ENCODE results near the gene KCNK2.

DNA sequence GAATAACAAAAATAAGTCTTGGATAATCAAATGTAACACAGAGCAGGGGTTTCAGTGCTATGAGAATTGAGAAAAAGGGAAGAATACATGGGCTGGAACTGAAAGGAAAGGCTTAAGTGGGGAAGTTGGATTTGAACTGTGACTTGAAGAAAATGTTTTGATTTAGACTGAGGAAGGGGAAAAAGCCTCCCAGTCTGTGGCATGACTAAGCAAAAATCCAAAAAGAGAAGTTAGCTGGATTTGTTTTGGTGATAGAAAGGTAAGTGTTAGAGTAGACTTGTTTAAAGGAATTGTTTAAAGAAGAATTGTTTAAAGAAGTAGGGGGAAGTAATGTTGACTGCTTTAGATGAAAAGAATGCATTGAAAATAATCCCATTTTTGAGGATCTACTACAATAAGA lies 46.0 kb downstream of the KCNK2 start:
- TF ChIP-seq EZH2 (IDR thresholded peaks at IDR 0.05; ENCODE audit: borderline replicate concordance, control insufficient read depth, low read depth, low read length): no peak
- TF ChIP-seq SRF (IDR thresholded peaks at IDR 0.05; ENCODE audit: low read depth in 2 of 2, low read length in 2 of 2): no peak
- no peak for TF ChIP-seq CTCF (IDR thresholded peaks at IDR 0.05 in 2 of 3, conservative IDR thresholded peaks at IDR 0.05 in 1 of 3; ENCODE audit: control insufficient read depth in 2 of 3, extremely low read depth in 1 of 3, insufficient read depth in 1 of 3, low read depth in 3 of 3, low read length in 3 of 3)
- no peak for TF ChIP-seq MYC (IDR thresholded peaks at IDR 0.05; ENCODE audit: insufficient read depth, insufficient read length, insufficient replicate concordance, low read length, severe bottlenecking)
- no peak for TF ChIP-seq FOXK2 (IDR thresholded peaks at IDR 0.05)
- no peak for TF ChIP-seq JUND (IDR thresholded peaks at IDR 0.05; ENCODE audit: low read depth, low read length)
- TF ChIP-seq SIN3A (IDR thresholded peaks at IDR 0.05; ENCODE audit: low read depth, low read length): no peak
- TF ChIP-seq, protein P1, sequence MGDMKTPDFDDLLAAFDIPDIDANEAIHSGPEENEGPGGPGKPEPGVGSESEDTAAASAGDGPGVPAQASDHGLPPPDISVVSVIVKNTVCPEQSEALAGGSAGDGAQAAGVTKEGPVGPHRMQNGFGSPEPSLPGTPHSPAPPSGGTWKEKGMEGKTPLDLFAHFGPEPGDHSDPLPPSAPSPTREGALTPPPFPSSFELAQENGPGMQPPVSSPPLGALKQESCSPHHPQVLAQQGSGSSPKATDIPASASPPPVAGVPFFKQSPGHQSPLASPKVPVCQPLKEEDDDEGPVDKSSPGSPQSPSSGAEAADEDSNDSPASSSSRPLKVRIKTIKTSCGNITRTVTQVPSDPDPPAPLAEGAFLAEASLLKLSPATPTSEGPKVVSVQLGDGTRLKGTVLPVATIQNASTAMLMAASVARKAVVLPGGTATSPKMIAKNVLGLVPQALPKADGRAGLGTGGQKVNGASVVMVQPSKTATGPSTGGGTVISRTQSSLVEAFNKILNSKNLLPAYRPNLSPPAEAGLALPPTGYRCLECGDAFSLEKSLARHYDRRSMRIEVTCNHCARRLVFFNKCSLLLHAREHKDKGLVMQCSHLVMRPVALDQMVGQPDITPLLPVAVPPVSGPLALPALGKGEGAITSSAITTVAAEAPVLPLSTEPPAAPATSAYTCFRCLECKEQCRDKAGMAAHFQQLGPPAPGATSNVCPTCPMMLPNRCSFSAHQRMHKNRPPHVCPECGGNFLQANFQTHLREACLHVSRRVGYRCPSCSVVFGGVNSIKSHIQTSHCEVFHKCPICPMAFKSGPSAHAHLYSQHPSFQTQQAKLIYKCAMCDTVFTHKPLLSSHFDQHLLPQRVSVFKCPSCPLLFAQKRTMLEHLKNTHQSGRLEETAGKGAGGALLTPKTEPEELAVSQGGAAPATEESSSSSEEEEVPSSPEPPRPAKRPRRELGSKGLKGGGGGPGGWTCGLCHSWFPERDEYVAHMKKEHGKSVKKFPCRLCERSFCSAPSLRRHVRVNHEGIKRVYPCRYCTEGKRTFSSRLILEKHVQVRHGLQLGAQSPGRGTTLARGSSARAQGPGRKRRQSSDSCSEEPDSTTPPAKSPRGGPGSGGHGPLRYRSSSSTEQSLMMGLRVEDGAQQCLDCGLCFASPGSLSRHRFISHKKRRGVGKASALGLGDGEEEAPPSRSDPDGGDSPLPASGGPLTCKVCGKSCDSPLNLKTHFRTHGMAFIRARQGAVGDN (IDR thresholded peaks at IDR 0.05): no peak
- no peak for TF ChIP-seq LARP7 (IDR thresholded peaks at IDR 0.05)
- no peak for TF ChIP-seq EP300 (IDR thresholded peaks at IDR 0.05; ENCODE audit: borderline replicate concordance in 1 of 2, control insufficient read depth in 1 of 2, low read depth in 2 of 2, low read length in 2 of 2)

Data from GM12878 (cell line).